ENCODE data around the gene TOMM20. TPM values are rescaled to one million over a fixed set of nuclear protein-coding genes. Genes with fewer than 3 reads are reported as not detected.

Gene TOMM20
- total and polyA plus RNA-seq, 9 of the 15 experiments (the other 6 are each of a cell fraction or from before 2014, with no cell fraction given): 70.6 to 334 (median 159) TPM

GRCh38 chr1:235160957-235161684, 32.5 kb upstream of the TOMM20 start, which contains the start of gene RBM34 (continued):
- TF ChIP-seq REST (IDR thresholded peaks at IDR 0.05; ENCODE audit: borderline replicate concordance) (peak; percentile 17; the same call in 1 of the 2 replicates), REST (CRISPR knock-in tag; IDR thresholded peaks at IDR 0.05; ENCODE audit: low read depth) (peak; percentile 61; the same call in 1 of the 2 replicates), SMARCC2 (IDR thresholded peaks at IDR 0.05; ENCODE audit: low read depth) (no peak), ZNF445 (CRISPR knock-in tag; IDR thresholded peaks at IDR 0.05; ENCODE audit: low read depth) (peak; percentile 71), CSDE1 (IDR thresholded peaks at IDR 0.05) (peak in 1 of 2 experiments; percentile 19; a peak in 1 of 4 replicates), NFRKB (IDR thresholded peaks at IDR 0.05; ENCODE audit: low read depth) (peak; percentile 93), ATF7 (IDR thresholded peaks at IDR 0.05) (peak; percentile 74), TCF7 (IDR thresholded peaks at IDR 0.05; ENCODE audit: borderline replicate concordance) (no peak), FOXJ2 (tag; IDR thresholded peaks at IDR 0.05) (no peak), NR1H2 (CRISPR knock-in tag; IDR thresholded peaks at IDR 0.05) (peak; percentile 86; the same call in 1 of the 2 replicates), RUNX1 (IDR thresholded peaks at IDR 0.05; ENCODE audit: low read depth) (no peak), ARID4B (CRISPR knock-in tag; IDR thresholded peaks at IDR 0.05) (peak; percentile 93), ZNF639 (CRISPR knock-in tag; conservative IDR thresholded peaks at IDR 0.05 in 1 of 2, IDR thresholded peaks at IDR 0.05 in 1 of 2) (peak in 1 of 2 experiments; percentile 86; a peak in 2 of 4 replicates)
